ENCODE measurements around the gene KCNJ6. TPM values are rescaled to one million over a fixed set of nuclear protein-coding genes. Genes with fewer than 3 reads are reported as not detected.

Gene KCNJ6
- total RNA-seq, 1 experiment from 2014 or later: not detected

GRCh38 chr21:37631319-37632117, 284.7 kb downstream of the KCNJ6 start:
- no peaks in the 10 kb centered on the region for H4K20me1 ChIP-seq (ENCODE audit: insufficient read depth)
- H3K4me2 ChIP-seq (ENCODE audit: low read length): no peak overlapping the region
- H3K27me3 ChIP-seq (ENCODE audit: insufficient read depth, low read length): no peaks in the 10 kb centered on the region
- TF ChIP-seq POLR2A (IDR thresholded peaks at IDR 0.05; ENCODE audit: borderline replicate concordance, extremely low read depth, insufficient read depth, insufficient read length): no peak
- no peak for TF ChIP-seq CBX3 (IDR thresholded peaks at IDR 0.05; ENCODE audit: low read depth)
- no peak for TF ChIP-seq JUND (IDR thresholded peaks at IDR 0.05)
- CTCF ChIA-PET: no interaction called here
- H3K27ac ChIP-seq (ENCODE audit: low read depth, low read length): no peak overlapping the region
- no peak overlapping the region for H3K9ac ChIP-seq (ENCODE audit: low read length)
- H2AFZ ChIP-seq (ENCODE audit: low read depth, low read length, poor library complexity, severe bottlenecking): no peak overlapping the region
- no peaks in the 10 kb centered on the region for H3K9me3 ChIP-seq (ENCODE audit: control insufficient read depth in 1 of 2, insufficient read depth in 1 of 2, low read depth in 1 of 2, low read length in 2 of 2)
- DNase-seq (ENCODE audit: low read depth, low spot score) (no peak), ATAC-seq (no peak)
- H3K9me2 ChIP-seq (ENCODE audit: insufficient read depth): no peaks in the 10 kb centered on the region
- H3K4me3 ChIP-seq (replicated peaks in 1 of 2; ENCODE audit: low read depth in 1 of 2, low read length in 2 of 2): no peak overlapping the region
- POLR2A ChIA-PET: no interaction called here
- H3K79me2 ChIP-seq (ENCODE audit: insufficient read depth, low read length): no peaks in the 10 kb centered on the region
- H3K4me1 ChIP-seq (ENCODE audit: control insufficient read depth in 1 of 2, insufficient read depth in 2 of 2, low read length in 2 of 2): no peaks in the 10 kb centered on the region
- no peaks in the 10 kb centered on the region for H3K36me3 ChIP-seq (ENCODE audit: control insufficient read depth in 1 of 2, insufficient read depth in 2 of 2, low read length in 2 of 2)
- intact Hi-C loops (cut with micrococcal nuclease): no loop called here
- RAD21 ChIA-PET (ENCODE audit: low non-redundant PET in 1 of 2, low total read pairs in 2 of 2, uncharacterized antibody in 2 of 2, unreplicated experiment in 2 of 2): no interaction called here
- BruUV-seq (replicated peaks): no TSS peak

DNA sequence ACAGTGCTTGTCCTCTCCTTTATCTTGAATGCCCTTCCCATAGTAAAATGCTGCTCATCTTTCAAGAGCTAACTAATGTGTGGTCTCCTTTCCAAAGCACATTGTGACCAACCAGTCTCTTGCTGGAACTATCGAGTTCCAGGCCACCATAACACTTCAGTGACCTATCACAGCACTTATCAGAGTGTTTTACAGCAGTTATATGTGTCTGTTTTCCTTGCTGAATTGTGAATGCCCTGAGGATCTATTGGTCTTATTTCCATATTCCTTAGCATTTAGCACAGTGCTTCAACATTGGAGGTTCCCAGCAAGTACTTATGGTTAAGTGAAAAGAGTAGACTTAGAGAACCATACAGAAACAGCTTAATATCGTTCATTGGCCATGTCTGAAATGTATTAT, 285.4 kb downstream of the KCNJ6 start:
- Histone ChIP-seq H3K79me2 (ENCODE audit: insufficient read depth, low read length) (no peaks in the 10 kb centered on the region), H3K4me2 (ENCODE audit: low read length) (no peak overlapping the region), H3K4me1 (ENCODE audit: control insufficient read depth in 1 of 2, insufficient read depth in 2 of 2, low read length in 2 of 2) (no peaks in the 10 kb centered on the region), H3K9me2 (ENCODE audit: insufficient read depth) (no peaks in the 10 kb centered on the region), H3K36me3 (ENCODE audit: control insufficient read depth in 1 of 2, insufficient read depth in 2 of 2, low read length in 2 of 2) (no peaks in the 10 kb centered on the region), H3K4me3 (replicated peaks in 1 of 2; ENCODE audit: low read depth in 1 of 2, low read length in 2 of 2) (no peak overlapping the region), H3K27me3 (ENCODE audit: insufficient read depth, low read length) (no peaks in the 10 kb centered on the region), H3K9me3 (ENCODE audit: control insufficient read depth in 1 of 2, insufficient read depth in 1 of 2, low read depth in 1 of 2, low read length in 2 of 2) (no peaks in the 10 kb centered on the region), H4K20me1 (ENCODE audit: insufficient read depth) (no peaks in the 10 kb centered on the region), H3K27ac (ENCODE audit: low read depth, low read length) (no peak overlapping the region), H2AFZ (ENCODE audit: low read depth, low read length, poor library complexity, severe bottlenecking) (no peak overlapping the region), H3K9ac (ENCODE audit: low read length) (no peak overlapping the region)
- ChIA-PET POLR2A (no interaction called here), RAD21 (ENCODE audit: low non-redundant PET in 1 of 2, low total read pairs in 2 of 2, uncharacterized antibody in 2 of 2, unreplicated experiment in 2 of 2) (no interaction called here), CTCF (no interaction called here)
- ATAC-seq (no peak), DNase-seq (ENCODE audit: low read depth, low spot score) (no peak)
- BruUV-seq (replicated peaks): no TSS peak
- intact Hi-C loops (cut with micrococcal nuclease): no loop called here
- TF ChIP-seq CBX3 (IDR thresholded peaks at IDR 0.05; ENCODE audit: low read depth): no peak

Measured in HCT116 (cell line).